HG02943 (cell line): ENCODE results near the gene MZB1.
"Not testable (repeated sequence)": the region's sequence is repeated elsewhere in the genome, so short reads cannot be mapped to it uniquely, and the experiment has no call there.

Experiments used
- ATAC-seq: cut with Tn5 transposase; IDR thresholded peaks from one replicate; pipeline ENCODE4 v1.9.1; 2021; ENCODE audit warnings: mild to moderate bottlenecking, low read depth, moderate library complexity; ENCODE audit not compliant: unreplicated experiment

MZB1 gene

GRCh38 chr5:139392678-139393496, 3.2 kb upstream of the MZB1 start:
- peak; percentile 43 for ATAC-seq

- ATAC-seq = no peak
Observed at GRCh38 chr5:139392324-139392677, 2.6 kb upstream of the MZB1 start.

DNA sequence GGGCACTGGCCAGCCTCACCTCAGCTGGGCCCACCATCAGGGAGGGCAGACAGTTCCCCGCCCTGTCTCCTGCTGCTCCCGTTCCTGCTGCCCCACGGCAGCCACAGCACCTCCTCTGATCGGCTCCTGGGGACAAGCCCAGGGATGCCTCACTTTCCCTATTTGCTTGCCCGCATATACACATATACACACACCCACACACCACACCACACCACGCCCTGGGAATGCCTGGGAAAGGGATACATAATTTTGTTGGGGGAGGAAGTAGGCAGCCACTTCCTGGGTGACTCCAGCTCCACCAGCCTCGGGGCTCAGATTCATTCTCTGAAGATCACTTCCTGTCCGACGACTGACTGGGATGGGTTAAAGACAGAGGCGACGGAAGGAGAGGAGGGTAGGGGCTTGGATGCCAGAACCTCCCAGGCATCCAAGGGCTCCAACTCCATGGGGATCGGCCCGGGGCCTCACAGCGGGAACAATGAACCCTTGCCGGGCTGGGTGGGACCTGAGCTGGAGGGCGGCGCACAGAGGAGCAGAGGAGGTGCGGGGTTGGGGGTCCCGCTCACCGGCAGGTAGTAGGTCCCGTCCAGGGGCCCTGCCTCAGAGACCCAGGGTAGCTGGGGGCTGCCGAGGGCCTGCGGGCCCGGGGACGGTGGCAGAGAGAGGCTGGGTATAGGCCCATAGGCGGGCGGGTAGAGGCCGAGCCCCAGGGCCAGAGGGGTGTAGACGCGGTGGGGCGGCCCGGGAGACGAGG, 2.0 kb upstream of the MZB1 start:
- no peak for ATAC-seq

DNA sequence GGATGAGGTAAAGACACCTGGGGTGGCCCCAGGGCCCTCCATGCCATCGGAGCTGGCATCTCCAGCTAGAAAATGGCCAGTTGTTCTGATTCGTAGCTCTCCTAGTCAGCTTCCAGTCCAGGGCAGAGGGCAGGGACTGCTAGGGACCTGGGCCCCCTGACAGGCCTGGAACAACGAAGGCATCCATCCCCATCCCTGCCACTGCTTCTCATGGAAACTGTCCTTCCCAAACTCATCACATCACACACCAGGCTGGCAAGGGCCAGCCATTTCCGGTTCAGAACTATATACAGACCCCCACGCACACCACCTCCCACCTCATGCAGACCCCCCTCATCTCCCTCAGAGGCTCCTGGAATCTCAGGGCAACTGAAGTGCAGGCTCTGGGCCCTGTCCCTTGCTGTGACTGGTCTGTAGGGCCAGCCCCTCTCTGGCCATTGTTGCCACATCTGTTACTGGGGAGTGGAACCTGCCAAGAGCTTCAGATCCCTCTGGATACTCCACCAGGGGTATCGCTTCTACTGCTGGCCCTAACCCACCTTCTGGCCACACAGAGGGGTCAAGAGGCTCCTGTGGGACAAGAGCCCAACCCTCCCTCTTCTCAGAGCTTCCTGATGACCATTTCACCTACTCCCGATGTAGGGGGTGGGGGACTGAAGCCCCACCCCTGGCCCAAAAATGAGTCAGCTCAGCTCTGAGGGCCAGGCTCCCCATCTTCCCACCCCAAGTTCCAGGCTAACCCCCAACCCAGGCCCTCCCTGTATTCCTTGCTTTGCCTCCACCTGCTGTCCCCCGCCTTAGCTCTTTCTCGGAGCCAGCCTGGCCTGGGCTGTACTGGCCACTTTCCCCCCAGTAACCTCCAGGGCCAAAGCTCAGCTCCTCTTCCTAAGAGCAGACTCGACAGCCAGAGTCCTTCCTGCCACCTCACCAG, 1.2 kb upstream of the MZB1 start:
- ATAC-seq = no peak

DNA sequence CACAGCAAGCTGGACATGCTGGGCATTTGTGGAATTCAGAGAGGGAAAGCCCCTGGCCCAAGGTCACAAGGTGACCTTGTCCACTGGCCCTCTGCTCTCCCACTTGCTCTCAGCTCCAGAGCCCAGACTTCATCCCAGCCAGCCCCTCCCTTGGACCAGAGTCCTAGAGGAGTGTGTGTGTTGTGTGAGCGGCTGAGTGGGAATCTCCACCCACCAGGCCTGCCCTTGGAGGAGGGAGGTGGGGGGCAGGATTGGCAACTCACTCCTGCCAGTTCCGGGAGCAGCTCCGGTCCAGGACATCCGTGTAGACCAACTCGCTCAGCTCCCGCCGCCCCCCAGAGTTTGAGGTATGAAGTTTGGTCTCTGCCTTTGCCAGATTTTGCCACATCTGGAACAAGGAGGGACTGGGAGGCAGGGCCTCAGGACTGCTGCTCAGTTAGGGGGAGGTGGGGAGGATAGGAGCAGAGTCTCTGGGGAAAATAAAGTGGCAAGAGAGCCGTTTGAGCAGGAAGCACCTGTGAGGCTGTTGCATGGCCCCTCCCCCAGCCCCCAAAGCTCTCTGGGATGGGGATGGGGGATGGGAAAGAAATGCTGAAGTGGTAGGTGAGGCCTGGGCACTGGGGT, 1.4 kb downstream of the MZB1 start:
- ATAC-seq = no peak

DNA sequence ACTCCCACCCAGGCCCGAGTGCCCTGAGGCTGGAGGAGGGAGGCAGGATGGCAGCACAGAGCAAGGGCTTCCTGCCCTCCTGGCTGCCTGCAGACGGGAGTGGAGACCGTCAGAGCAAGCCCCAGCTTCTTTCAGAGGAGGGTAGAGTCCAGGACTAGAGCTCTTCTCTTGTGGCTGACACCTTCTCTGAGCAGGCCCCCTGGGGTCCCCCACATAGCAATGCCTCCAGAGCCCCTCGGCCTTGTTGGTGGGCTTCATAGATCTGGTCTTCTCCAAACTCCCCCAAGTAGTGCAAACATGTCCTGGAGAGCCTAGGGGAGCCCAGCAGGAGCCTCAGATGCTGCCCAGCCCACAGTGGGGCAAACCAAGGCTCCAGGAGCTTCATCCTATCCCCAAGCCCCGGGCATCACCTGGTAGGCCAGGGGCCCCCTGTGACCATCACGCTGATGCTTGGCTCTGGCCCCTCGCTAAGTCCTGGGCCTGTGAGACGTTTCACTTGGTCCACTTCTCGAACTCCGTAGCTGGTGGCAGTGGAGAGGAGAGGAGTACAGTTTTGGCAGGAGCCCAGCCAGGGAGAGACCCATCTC, 2.0 kb downstream of the MZB1 start:
- no peak for ATAC-seq

DNA sequence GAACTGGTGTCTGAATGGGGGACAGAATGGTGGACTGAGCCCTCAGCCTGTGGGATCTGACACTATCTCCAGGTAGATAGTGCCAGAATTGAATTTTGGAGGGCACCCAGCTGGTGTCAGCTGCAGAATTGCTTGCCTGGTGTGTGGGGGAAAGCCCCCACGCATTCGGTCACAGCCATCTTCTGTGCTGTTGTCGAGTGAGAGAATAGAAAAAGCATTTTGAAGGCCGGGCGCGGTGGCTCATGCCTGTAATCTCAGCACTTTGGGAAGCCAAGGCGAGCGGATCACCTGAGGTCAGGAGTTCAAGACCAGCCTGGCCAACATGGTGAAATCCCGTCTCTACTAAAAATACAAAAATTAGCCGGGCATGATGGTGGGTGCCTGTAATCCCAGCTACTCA, 2.8 kb downstream of the MZB1 start:
- not testable (repeated sequence) for ATAC-seq

DNA sequence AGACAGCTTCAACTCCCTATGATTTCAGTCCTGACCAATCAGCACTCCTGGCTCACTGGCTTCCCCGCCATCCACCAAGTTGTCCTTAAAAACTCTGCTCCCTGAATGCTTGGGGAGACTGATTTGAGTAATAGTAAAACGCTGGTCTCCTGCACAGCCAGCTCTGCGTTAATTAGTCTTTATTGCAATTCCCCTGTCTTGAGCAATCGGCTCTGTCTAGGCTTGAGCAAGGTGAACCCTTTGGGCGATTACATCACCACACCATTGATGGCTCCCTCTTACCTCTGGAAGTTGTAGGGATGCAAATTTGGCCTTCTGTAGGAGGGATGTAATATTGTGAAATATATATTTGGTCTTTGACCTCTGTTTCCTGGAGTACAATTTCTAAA, 3.7 kb downstream of the MZB1 start:
- ATAC-seq = no peak

- ATAC-seq = no peak
Observed at GRCh38 chr5:139385061-139386049, 4.4 kb downstream of the MZB1 start.

DNA sequence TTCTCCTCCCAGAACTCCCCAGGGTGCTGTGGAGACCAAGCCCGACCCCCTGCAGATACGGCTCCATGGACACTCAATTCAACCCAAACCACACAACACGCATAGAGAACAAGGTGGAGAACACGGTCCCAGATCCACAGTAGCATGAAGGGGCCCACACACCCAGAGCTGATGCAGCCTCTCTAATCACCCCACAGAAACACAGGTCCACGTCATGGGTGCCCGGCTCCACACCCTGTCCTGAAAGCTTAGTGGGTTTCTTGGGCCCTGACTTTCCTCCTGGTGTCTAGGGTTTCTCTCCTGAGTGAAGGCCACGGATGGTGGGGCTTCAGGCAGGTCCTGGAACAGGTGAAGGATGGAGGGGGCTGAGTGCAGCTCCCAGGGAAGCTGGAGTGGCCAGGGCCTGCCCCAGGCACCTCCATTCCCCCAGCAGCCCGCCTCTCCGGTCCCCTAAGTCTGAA, 5.1 kb downstream of the MZB1 start:
- ATAC-seq = no peak

DNA sequence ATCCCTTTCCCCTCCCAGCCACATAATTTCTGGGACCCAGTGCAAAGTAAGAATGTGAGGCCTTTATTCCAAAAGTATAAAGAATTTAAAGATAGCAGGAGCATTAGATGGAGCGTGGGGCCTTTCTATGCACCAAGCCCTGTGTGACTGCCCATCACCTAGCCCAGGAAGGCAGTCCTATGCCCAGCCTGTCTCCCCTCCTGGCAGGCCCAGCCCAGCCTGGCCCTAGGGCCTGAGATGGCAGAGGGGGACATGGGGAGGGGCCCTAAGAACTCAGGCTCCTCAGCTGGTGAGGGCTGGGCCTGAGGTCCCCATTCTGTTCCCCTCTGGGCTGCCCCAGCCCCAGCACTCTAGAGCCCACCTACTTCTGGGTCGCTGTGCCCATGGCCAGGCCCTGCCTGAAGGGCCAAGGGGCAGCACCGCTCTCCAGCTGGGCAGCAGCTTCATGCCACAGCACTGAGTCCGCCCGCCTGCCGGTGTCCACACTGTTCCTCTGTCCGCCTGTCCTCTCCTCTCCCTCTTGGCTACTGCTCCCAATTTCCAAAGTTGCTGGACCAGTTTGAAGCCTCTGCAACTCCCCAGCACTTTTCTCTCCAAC, 5.6 kb downstream of the MZB1 start:
- ATAC-seq = no peak

- ATAC-seq = no peak
Observed at GRCh38 chr5:139383275-139383992, 6.3 kb downstream of the MZB1 start, which contains the start of gene SLC23A1. Gene SLC23A1 (minus strand): TSS chr5:139383297. CDS start chr5:139383253, 44 bp downstream.

DNA sequence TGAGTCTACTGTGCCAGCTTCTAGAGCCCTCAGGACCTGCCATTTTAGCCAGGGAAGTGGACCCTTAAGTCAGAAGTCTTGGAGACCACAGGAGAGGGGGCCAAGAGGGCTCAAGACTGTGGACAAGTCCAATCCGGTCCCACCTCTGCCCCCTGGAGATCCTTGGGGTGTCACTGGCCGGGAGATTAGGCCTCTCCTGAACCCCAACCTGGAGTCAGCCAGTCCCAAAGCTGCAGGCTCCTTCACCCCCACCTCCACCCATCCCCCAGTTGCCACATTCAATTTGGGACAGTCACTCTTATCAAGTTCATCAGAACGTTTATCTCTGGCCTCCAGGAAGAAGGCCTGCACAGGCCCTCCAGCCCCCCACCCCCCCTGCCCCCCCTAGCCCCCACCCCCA, 6.9 kb downstream of the MZB1 start:
- ATAC-seq = no peak

DNA sequence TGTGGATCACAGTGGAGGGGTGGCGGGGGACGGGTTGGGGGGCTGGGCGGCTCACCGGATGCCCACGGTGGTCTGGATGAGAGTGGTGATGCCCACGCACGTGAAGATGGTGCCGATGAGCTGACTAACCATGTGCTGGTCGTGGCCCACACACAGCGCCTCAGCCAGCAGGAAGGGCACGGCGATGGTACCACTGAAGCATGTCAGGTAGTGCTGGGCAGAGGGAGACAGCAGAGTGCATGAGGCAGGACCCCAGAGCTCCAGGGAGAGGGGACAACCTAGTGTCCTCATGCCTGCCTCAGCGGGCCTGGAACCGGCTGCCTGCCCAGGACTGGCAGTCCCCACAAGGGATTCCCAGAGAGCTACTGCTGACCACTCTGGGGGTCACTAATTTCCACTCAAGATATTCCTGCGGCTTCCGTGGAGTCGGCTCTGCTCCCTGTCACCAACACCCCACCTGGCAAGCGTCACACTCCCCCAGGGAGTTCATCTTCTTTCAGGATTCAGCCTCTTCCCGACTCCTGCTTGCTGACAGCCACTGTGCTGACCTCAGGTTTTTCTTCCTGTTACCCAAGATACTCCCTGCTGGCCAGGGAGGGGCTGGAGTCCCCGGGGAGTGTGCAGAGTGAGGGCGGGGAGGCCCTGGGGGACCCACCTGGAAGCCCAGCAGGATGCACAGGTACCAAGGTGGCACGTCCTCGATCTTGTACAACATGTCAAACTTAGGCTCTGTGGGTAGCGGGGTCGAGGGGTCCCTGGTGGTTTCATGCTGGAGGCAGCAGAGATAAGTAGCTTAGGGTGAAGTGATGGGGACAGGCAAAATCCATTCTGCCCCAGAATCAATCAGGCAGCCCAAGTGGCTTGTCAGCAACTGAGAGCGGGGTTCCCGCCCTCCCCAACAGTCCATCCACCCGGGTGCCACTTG, 7.6 kb downstream of the MZB1 start:
- ATAC-seq = no peak

GRCh38 chr5:139379626-139380449, 9.9 kb downstream of the MZB1 start:
- ATAC-seq = no peak

GRCh38 chr5:139378941-139379361, 10.8 kb downstream of the MZB1 start:
- ATAC-seq = no peak
